ENCODE measurements around the gene CHST2. TPM values are rescaled to one million over a fixed set of nuclear protein-coding genes. Genes with fewer than 3 reads are reported as not detected.

The CHST2 gene
- total RNA-seq, 1 donor from 2014 or later: 41.6 TPM

DNA sequence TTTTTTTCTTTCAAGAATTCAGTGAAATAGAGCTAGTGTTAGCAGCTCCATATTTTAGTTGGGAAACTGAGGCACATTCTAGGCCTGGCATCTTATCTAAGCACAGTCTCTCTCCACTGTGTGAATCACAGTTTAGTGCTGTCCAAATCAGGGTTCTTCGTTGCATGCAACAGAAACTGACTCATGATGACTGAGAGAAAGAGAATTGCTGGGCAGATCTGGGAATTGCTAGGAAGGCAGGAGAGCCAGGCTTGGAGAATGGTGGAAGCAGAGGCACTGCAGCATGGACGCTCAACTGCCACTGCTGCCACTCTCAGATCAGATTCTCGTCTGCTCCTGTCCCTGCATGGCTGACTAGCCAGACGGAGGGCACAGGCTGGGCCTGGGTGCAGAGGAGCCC, 40.7 kb upstream of the CHST2 start:
- DNase-seq (ENCODE audit: extremely low spot score, unreplicated experiment): no peak
- Mint-ChIP-seq H3K27me3 (ENCODE audit: unreplicated experiment) (no peaks in the 10 kb centered on the region), H3K27ac (ENCODE audit: unreplicated experiment) (no peak overlapping the region), H3K4me1 (ENCODE audit: unreplicated experiment) (no peaks in the 10 kb centered on the region), H3K4me3 (ENCODE audit: unreplicated experiment) (no peak overlapping the region), H3K36me3 (ENCODE audit: unreplicated experiment) (no peaks in the 10 kb centered on the region), H3K9me3 (ENCODE audit: unreplicated experiment) (no peaks in the 10 kb centered on the region)
- TF ChIP-seq, protein P1, sequence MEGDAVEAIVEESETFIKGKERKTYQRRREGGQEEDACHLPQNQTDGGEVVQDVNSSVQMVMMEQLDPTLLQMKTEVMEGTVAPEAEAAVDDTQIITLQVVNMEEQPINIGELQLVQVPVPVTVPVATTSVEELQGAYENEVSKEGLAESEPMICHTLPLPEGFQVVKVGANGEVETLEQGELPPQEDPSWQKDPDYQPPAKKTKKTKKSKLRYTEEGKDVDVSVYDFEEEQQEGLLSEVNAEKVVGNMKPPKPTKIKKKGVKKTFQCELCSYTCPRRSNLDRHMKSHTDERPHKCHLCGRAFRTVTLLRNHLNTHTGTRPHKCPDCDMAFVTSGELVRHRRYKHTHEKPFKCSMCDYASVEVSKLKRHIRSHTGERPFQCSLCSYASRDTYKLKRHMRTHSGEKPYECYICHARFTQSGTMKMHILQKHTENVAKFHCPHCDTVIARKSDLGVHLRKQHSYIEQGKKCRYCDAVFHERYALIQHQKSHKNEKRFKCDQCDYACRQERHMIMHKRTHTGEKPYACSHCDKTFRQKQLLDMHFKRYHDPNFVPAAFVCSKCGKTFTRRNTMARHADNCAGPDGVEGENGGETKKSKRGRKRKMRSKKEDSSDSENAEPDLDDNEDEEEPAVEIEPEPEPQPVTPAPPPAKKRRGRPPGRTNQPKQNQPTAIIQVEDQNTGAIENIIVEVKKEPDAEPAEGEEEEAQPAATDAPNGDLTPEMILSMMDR (IDR thresholded peaks at IDR 0.05): no peak

DNA sequence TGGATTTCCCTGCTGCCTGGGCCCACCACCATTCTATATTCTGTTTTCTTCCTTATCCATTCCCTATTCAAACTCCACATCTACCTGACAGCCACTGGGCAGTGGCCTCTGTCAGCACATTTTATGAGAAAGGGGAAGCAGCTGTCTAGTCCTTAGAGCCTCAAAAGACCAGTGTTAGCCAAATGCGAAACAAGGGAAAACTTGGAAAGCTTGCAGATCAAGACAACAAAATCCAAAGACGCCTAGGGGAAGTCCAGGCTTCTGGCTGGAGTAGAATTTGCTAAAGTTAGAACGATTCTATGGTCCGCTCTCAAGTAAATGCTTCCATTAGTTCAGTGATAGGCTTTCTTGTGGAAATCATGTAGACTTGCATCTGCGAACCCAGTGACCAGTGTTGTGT, 39.4 kb upstream of the CHST2 start:
- DNase-seq (ENCODE audit: extremely low spot score, unreplicated experiment): no peak
- Mint-ChIP-seq H3K4me1 (ENCODE audit: unreplicated experiment) (peaks cover 7% of the 10 kb centered on the region), H3K36me3 (ENCODE audit: unreplicated experiment) (no peaks in the 10 kb centered on the region), H3K4me3 (ENCODE audit: unreplicated experiment) (no peak overlapping the region), H3K27ac (ENCODE audit: unreplicated experiment) (no peak overlapping the region), H3K27me3 (ENCODE audit: unreplicated experiment) (no peaks in the 10 kb centered on the region), H3K9me3 (ENCODE audit: unreplicated experiment) (no peaks in the 10 kb centered on the region)
- TF ChIP-seq, protein P1 (IDR thresholded peaks at IDR 0.05): no peak

DNA sequence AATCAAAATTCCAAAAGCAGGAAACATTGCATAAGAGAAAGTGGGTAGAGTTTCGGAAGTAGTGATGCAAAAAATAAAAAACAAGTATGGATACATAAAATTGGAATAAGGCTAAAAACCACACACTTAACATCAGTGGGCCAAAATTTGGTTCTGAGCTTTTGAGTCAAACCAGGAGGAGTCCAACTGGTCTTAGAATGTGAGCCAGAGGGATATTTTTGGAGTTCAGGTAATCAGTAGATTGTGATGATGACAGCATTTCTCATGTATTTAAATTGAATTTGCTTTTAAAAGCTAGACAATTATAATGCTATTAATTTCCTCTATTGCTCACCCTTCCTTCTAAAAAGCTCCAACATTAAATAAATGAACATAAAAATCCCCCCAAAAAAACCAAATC, 38.2 kb upstream of the CHST2 start:
- Mint-ChIP-seq H3K4me1 (ENCODE audit: unreplicated experiment) (peaks cover 8% of the 10 kb centered on the region), H3K27me3 (ENCODE audit: unreplicated experiment) (no peaks in the 10 kb centered on the region), H3K9me3 (ENCODE audit: unreplicated experiment) (no peaks in the 10 kb centered on the region), H3K27ac (ENCODE audit: unreplicated experiment) (no peak overlapping the region), H3K4me3 (ENCODE audit: unreplicated experiment) (no peak overlapping the region), H3K36me3 (ENCODE audit: unreplicated experiment) (no peaks in the 10 kb centered on the region)
- TF ChIP-seq, protein P1 (IDR thresholded peaks at IDR 0.05): no peak
- DNase-seq (ENCODE audit: extremely low spot score, unreplicated experiment): no peak

DNA sequence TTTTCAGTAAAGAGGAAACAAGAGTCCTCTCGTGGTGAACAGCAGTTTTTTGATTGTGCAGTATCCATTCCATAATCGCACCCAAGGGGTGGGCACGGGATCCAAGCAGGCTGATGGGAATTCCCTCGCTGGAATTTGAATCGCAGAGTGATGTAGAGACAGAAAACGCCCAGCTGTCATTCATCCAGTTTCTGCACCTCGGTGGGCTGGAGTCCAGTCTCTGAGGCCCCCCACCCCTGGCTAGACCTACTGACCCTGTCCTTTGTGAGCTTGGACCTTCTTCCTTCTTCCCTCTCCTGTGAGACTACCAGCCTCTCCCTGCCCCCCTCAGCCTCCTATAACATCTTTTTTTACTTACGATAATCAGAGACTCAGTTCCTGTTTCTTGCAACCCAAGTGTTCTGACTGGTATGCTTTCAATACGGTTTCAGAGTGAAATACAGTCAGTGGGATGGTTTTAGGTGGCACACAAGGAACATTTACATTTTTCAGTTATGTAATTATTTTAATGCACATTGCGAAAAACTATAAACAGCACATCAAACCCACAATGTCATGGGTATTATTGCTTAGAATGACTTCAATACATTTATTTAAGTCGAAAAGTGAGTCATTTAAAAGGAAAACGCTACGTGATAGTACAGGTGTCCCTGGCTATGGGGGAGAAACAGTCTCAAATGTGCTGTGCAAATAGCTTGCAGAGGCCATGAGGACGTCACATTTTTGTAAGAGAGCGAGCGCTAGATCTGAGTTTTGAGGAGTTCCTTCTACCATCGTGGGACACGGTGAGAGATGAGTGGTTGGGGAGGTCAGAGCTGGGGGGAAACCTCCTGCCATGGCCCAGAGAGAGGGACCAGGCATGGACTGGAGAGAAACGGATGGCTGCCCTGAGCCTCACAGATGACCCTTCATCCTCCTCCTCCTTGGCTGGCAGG, 37.5 kb upstream of the CHST2 start:
- no peak overlapping the region for H3K4me3 Mint-ChIP-seq (ENCODE audit: unreplicated experiment)
- peaks cover 8% of the 10 kb centered on the region for H3K4me1 Mint-ChIP-seq (ENCODE audit: unreplicated experiment)
- H3K27ac Mint-ChIP-seq (ENCODE audit: unreplicated experiment): no peak overlapping the region
- H3K27me3 Mint-ChIP-seq (ENCODE audit: unreplicated experiment): no peaks in the 10 kb centered on the region
- TF ChIP-seq, protein P1 (IDR thresholded peaks at IDR 0.05): no peak
- DNase-seq (ENCODE audit: extremely low spot score, unreplicated experiment): no peak
- H3K36me3 Mint-ChIP-seq (ENCODE audit: unreplicated experiment): no peaks in the 10 kb centered on the region
- H3K9me3 Mint-ChIP-seq (ENCODE audit: unreplicated experiment): no peaks in the 10 kb centered on the region

DNA sequence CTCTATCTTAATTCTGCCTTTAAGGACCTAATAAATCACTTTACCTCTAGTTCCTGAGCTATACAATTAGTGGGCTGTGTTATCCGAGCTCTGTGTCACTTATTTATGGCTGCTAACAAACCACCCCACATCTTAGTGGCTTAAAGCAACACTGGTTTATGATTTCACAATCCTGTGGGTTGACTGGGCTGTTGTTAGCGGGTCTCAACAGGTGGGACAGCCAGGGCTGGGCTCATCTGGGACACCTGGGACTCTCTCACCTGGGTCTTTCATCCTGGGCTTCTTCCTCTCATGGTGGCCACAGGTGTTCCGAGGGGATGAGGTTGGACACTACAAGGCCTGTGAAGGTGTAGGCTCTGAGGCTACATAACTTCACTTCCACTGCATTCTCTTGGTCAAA, 35.8 kb upstream of the CHST2 start:
- TF ChIP-seq, protein P1 (IDR thresholded peaks at IDR 0.05): no peak

More for the DNA sequence above, 35.8 kb upstream of the CHST2 start:
- Mint-ChIP-seq H3K36me3 (ENCODE audit: unreplicated experiment) (no peaks in the 10 kb centered on the region), H3K9me3 (ENCODE audit: unreplicated experiment) (no peaks in the 10 kb centered on the region), H3K27me3 (ENCODE audit: unreplicated experiment) (no peaks in the 10 kb centered on the region), H3K27ac (ENCODE audit: unreplicated experiment) (no peak overlapping the region), H3K4me3 (ENCODE audit: unreplicated experiment) (no peak overlapping the region), H3K4me1 (ENCODE audit: unreplicated experiment) (peaks cover 8% of the 10 kb centered on the region)
- DNase-seq (ENCODE audit: extremely low spot score, unreplicated experiment): no peak
